Eye (tissue), 1 donor: ENCODE measurements around the gene LARP4.
A peak's percentile ranks its signal among the peaks of the same experiment; 100 is the strongest.
"Not testable (repeated sequence)": the region's sequence is repeated elsewhere in the genome, so short reads cannot be mapped to it uniquely, and the experiment has no call there.

ENCODE experiments used
- DNase-seq: peaks from one replicate; pipeline ENCODE4 v3.0.0-alpha.2; 2015

Gene LARP4

GRCh38 chr12:50402264-50403000 lies 1.7 kb downstream of the LARP4 start:
- DNase-seq: peak; percentile 18

GRCh38 chr12:50403001-50403440 lies 2.3 kb downstream of the LARP4 start:
- peak; percentile 6 for DNase-seq

- DNase-seq: no peak
Observed at GRCh38 chr12:50404307-50404706, 3.6 kb downstream of the LARP4 start.

GRCh38 chr12:50411051-50411660 lies 10.5 kb downstream of the LARP4 start:
- DNase-seq: no peak

GRCh38 chr12:50415899-50416479 lies 15.3 kb downstream of the LARP4 start:
- DNase-seq: no peak

- DNase-seq: no peak
Observed at GRCh38 chr12:50419112-50419909, 18.6 kb downstream of the LARP4 start.

GRCh38 chr12:50422855-50423254 lies 22.2 kb downstream of the LARP4 start:
- DNase-seq: not testable (repeated sequence)

GRCh38 chr12:50423342-50423741 lies 22.7 kb downstream of the LARP4 start:
- not testable (repeated sequence) for DNase-seq

- no peak for DNase-seq
Observed at GRCh38 chr12:50425589-50426258, 25.0 kb downstream of the LARP4 start.

- not testable (repeated sequence) for DNase-seq
Observed at GRCh38 chr12:50431656-50432055, 31.0 kb downstream of the LARP4 start.

- no peak for DNase-seq
Observed at GRCh38 chr12:50440288-50440687, 39.6 kb downstream of the LARP4 start.

GRCh38 chr12:50441763-50442162 lies 41.1 kb downstream of the LARP4 start:
- no peak for DNase-seq

- DNase-seq: no peak
Observed at GRCh38 chr12:50442178-50442908, 41.7 kb downstream of the LARP4 start.

- DNase-seq: not testable (repeated sequence)
Observed at GRCh38 chr12:50449671-50450070, 49.0 kb downstream of the LARP4 start.

GRCh38 chr12:50452795-50453194 lies 52.1 kb downstream of the LARP4 start:
- no peak for DNase-seq

- no peak for DNase-seq
Observed at GRCh38 chr12:50453872-50454271, 53.2 kb downstream of the LARP4 start.

GRCh38 chr12:50458606-50459005 lies 57.9 kb downstream of the LARP4 start:
- no peak for DNase-seq

- DNase-seq: no peak
Observed at GRCh38 chr12:50467439-50467838, 66.8 kb downstream of the LARP4 start.

- DNase-seq: no peak
Observed at GRCh38 chr12:50477241-50477832, 76.7 kb downstream of the LARP4 start.

GRCh38 chr12:50482571-50482970 lies 81.9 kb downstream of the LARP4 start:
- DNase-seq: no peak

- no peak for DNase-seq
Observed at GRCh38 chr12:50483488-50483887, 82.8 kb downstream of the LARP4 start.

- DNase-seq: no peak
Observed at GRCh38 chr12:50488801-50489200, 88.1 kb downstream of the LARP4 start.
